Fibroblast of lung (primary cell): ENCODE data around the gene TMCC2. TPM values are rescaled to one million over a fixed set of nuclear protein-coding genes. Genes with fewer than 3 reads are reported as not detected.
A peak's percentile ranks its signal among the peaks of the same experiment; 100 is the strongest.
"Not testable (repeated sequence)": the region's sequence is repeated elsewhere in the genome, so short reads cannot be mapped to it uniquely, and the experiment has no call there.

Experiments used
- DNase-seq, 2 donors: peaks; one replicate each; pipeline versions ENCODE4 v3.0.0 to v3.0.0-alpha.2; 2010; ENCODE audit warnings: low read depth in 2 of 2
- H2AFZ ChIP-seq: 2 replicates; pipeline ENCODE4 v1.5.1; 2012; ENCODE audit warnings: low read length, control low read depth, inconsistent platforms
- H3K27ac ChIP-seq: 2 replicates; pipeline ENCODE4 v1.5.1; 2011; ENCODE audit warnings: low read length, control low read depth; ENCODE audit not compliant: insufficient read depth
- H3K27me3 ChIP-seq: 2 replicates; pipeline ENCODE4 v1.5.1; 2011; ENCODE audit warnings: mild to moderate bottlenecking, low read length; ENCODE audit not compliant: control insufficient read depth, insufficient read depth
- H3K36me3 ChIP-seq: 2 replicates; pipeline ENCODE4 v1.5.1; 2011; ENCODE audit warnings: low read length; ENCODE audit not compliant: control insufficient read depth, insufficient read depth
- H3K4me1 ChIP-seq: 2 replicates; pipeline ENCODE4 v1.5.1; 2011; ENCODE audit warnings: low read length; ENCODE audit not compliant: control insufficient read depth, insufficient read depth; ENCODE audit errors: extremely low read depth
- H3K4me2 ChIP-seq: 2 replicates; pipeline ENCODE4 v1.5.1; 2011; ENCODE audit warnings: low read length, control low read depth; ENCODE audit not compliant: insufficient read depth; ENCODE audit errors: extremely low read depth
- H3K4me3 ChIP-seq, 4 experiments: fragments of 200-600 bp in 1 of 4; sonication (generic) in 1 of 4; replicated peaks in 1 of 4; 2 replicates each; pipeline ENCODE4 v1.5.1; 2011 to 2016; ENCODE audit warnings: low read length in 4 of 4, low read depth in 3 of 4, mild to moderate bottlenecking in 3 of 4, control low read depth in 2 of 4, inconsistent platforms in 1 of 4, mixed read lengths in 1 of 4; ENCODE audit not compliant: insufficient read depth in 1 of 4; ENCODE audit errors: control extremely low read depth in 1 of 4
- H3K79me2 ChIP-seq: 2 replicates; pipeline ENCODE4 v1.5.1; 2012; ENCODE audit warnings: mild to moderate bottlenecking, low read length, inconsistent platforms; ENCODE audit not compliant: control insufficient read depth, insufficient read depth
- H3K9ac ChIP-seq: 2 replicates; pipeline ENCODE4 v1.5.1; 2011; ENCODE audit warnings: mild to moderate bottlenecking, low read length, control low read depth; ENCODE audit not compliant: insufficient read depth
- H3K9me3 ChIP-seq: 2 replicates; pipeline ENCODE4 v1.5.1; 2012; ENCODE audit warnings: low read depth, low read length; ENCODE audit not compliant: control insufficient read depth, insufficient read depth
- H4K20me1 ChIP-seq: 2 replicates; pipeline ENCODE4 v1.5.1; 2011; ENCODE audit warnings: low read length; ENCODE audit not compliant: control insufficient read depth, insufficient read depth; ENCODE audit errors: extremely low read depth
- CTCF ChIP-seq, 2 donors: IDR thresholded peaks in 1 of 2; conservative IDR thresholded peaks in 1 of 2; 1 replicate in 1 of 2; 2 replicates in 1 of 2; pipeline ENCODE4 v1.5.1; 2011 to 2012; ENCODE audit warnings: low read length in 2 of 2, control low read depth in 1 of 2, inconsistent platforms in 1 of 2, low read depth in 1 of 2, mild to moderate bottlenecking in 1 of 2
- EZH2 ChIP-seq: IDR thresholded peaks from 2 replicates; pipeline ENCODE4 v1.5.1; 2012; ENCODE audit warnings: low read length, control low read depth, mild to moderate bottlenecking; ENCODE audit errors: missing control alignments
- polyA minus RNA-seq: library from RNA; depleted of rRNA, polyadenylated mRNA; stranded (reverse); fragments of >200 nt; gene quantifications from 2 replicates; pipeline ENCODE4 v1.2.3, GENCODE V29; 2011; ENCODE audit warnings: low replicate concordance
- polyA plus RNA-seq, 2 donors: library from polyadenylated mRNA; depleted of rRNA in 1 of 2; stranded (reverse) in 1 of 2; unstranded in 1 of 2; fragments of >200 nt; gene quantifications; 2 replicates each; pipeline ENCODE4 v1.2.1, GENCODE V29; 2011 to 2012; ENCODE audit warnings: missing spikeins in 1 of 2
- total RNA-seq: library from RNA; depleted of rRNA; stranded (reverse); fragments of >200 nt; gene quantifications from 2 replicates; pipeline ENCODE4 v1.2.1, GENCODE V29; 2014

The TMCC2 gene, protein sequence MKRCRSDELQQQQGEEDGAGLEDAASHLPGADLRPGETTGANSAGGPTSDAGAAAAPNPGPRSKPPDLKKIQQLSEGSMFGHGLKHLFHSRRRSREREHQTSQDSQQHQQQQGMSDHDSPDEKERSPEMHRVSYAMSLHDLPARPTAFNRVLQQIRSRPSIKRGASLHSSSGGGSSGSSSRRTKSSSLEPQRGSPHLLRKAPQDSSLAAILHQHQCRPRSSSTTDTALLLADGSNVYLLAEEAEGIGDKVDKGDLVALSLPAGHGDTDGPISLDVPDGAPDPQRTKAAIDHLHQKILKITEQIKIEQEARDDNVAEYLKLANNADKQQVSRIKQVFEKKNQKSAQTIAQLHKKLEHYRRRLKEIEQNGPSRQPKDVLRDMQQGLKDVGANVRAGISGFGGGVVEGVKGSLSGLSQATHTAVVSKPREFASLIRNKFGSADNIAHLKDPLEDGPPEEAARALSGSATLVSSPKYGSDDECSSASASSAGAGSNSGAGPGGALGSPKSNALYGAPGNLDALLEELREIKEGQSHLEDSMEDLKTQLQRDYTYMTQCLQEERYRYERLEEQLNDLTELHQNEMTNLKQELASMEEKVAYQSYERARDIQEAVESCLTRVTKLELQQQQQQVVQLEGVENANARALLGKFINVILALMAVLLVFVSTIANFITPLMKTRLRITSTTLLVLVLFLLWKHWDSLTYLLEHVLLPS
- 4.1 and 6.9 TPM in 2 replicates for total RNA-seq
- 2.3 and 2.5 TPM in 2 replicates for polyA plus RNA-seq
- 2.9 and 3.3 TPM in 2 replicates for polyA plus RNA-seq (2012)
- polyA minus RNA-seq: 3.8 and 9.3 TPM in 2 replicates

GRCh38 chr1:205227584-205228013 lies at the start of gene TMCC2:
TSS of gene TMCC2 (plus strand) at chr1:205227946. CDS start at chr1:205228565, 619 bp downstream.
- Histone ChIP-seq H3K4me3 (peak within 1 kb of the TSS; percentile 61 to 81 (median 75)), H3K27me3 (no peaks in the 10 kb centered on the region), H3K9me3 (no peaks in the 10 kb centered on the region), H3K36me3 (no peaks in the 10 kb centered on the region), H2AFZ (peak within 1 kb of the TSS; percentile 74), H3K4me2 (peak within 1 kb of the TSS; percentile 99), H4K20me1 (no peaks in the 10 kb centered on the region), H3K9ac (peak within 1 kb of the TSS; percentile 34), H3K27ac (peak within 1 kb of the TSS; percentile 16), H3K79me2 (no peaks in the 10 kb centered on the region), H3K4me1 (peaks cover 4% of the 10 kb centered on the region)
- no peak for TF ChIP-seq EZH2
- TF ChIP-seq CTCF (conservative IDR thresholded peaks at IDR 0.05 in 1 of 2, IDR thresholded peaks at IDR 0.05 in 1 of 2; ENCODE audit: low read depth in 1 of 2, low read length in 2 of 2): peak in 1 of 2 donors; percentile 7
- DNase-seq: peak; percentile 88 to 89

- no peak overlapping the region for H2AFZ ChIP-seq
- H3K9ac ChIP-seq: no peak overlapping the region
- H3K79me2 ChIP-seq: peaks cover 8% of the 10 kb centered on the region
- H3K36me3 ChIP-seq: peaks cover 2% of the 10 kb centered on the region
- H3K27me3 ChIP-seq: no peaks in the 10 kb centered on the region
- TF ChIP-seq CTCF (conservative IDR thresholded peaks at IDR 0.05 in 1 of 2, IDR thresholded peaks at IDR 0.05 in 1 of 2; ENCODE audit: low read depth in 1 of 2, low read length in 2 of 2): no peak
- TF ChIP-seq EZH2: no peak
- H3K9me3 ChIP-seq: no peaks in the 10 kb centered on the region
- H3K4me2 ChIP-seq: no peak overlapping the region
- no peaks in the 10 kb centered on the region for H4K20me1 ChIP-seq
- H3K4me1 ChIP-seq: peaks cover 16% of the 10 kb centered on the region
- no peak for DNase-seq
- no peak overlapping the region for H3K27ac ChIP-seq
- H3K4me3 ChIP-seq: no peak overlapping the region
Observed at GRCh38 chr1:205179842-205180241, 47.9 kb upstream of the TMCC2 start.

GRCh38 chr1:205180331-205180730 lies 47.4 kb upstream of the TMCC2 start:
- not testable (repeated sequence) for H3K4me3 ChIP-seq, H3K36me3 ChIP-seq, H3K27me3 ChIP-seq, H2AFZ ChIP-seq, H3K4me2 ChIP-seq, H3K27ac ChIP-seq, H3K79me2 ChIP-seq, H3K9ac ChIP-seq, H4K20me1 ChIP-seq, H3K9me3 ChIP-seq
- H3K4me1 ChIP-seq: peaks cover 12% of the 10 kb centered on the region
- peak in 1 of 2 donors; percentile 14 for DNase-seq
